ENCODE data around the gene DNAJB8.

GRCh38 chr3:128452678-128453275 is 13.9 kb downstream of the DNAJB8 start:
- TF ChIP-seq POLR2A (IDR thresholded peaks at IDR 0.05): no peak
- no peak for TF ChIP-seq CTCF (IDR thresholded peaks at IDR 0.05)
